LNCAP (cell line): ENCODE results near the gene ZNF275.

Source experiments
- CTCF ChIP-seq: fragments of 450-650 bp; IDR thresholded peaks from 2 replicates; pipeline ENCODE4 v1.5.1; 2017; ENCODE audit warnings: mild to moderate bottlenecking

ZNF275 gene

DNA sequence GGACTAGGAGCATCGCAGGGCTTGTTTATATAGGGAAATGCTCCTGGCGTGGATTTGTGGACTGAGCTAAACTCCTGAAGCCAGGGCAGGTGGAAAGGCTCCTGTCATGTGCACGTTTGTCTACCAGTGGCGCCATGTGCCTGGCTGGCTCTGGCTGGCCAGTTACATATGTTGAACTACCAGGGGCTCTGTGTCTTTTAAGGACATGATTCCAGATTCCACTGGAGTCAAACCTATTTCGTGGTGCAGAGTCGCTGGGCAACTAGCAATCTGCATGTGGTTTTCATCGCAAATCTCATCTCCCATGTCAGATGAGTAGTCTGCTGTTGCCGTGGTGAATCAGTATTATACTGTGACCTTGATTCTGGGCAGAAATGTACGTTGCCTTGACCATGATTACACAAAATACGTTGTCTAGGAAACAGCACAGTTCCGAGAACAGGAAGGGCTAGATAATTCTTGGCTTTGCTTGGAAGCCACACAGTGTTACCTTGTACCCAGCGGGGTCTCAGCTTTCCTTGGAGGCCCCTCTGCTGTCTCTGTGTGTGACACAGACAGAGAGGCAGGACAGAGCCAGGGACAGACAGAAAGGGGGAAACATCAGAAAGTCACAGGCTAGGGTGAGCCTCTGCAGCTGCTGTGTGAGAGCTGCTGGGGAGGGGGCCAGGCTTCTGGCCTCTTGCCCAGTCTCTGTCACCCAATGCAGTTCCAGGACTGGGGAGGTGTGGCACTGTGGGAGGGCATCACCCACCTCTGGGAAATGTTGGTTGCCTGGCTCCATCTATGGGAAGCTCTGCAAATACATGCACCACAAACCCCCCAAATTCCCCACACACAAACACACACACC lies 48.0 kb downstream of the ZNF275 start:
- no peak for TF ChIP-seq CTCF

GRCh38 chrX:153382563-153383482 lies 48.9 kb downstream of the ZNF275 start:
- no peak for TF ChIP-seq CTCF

DNA sequence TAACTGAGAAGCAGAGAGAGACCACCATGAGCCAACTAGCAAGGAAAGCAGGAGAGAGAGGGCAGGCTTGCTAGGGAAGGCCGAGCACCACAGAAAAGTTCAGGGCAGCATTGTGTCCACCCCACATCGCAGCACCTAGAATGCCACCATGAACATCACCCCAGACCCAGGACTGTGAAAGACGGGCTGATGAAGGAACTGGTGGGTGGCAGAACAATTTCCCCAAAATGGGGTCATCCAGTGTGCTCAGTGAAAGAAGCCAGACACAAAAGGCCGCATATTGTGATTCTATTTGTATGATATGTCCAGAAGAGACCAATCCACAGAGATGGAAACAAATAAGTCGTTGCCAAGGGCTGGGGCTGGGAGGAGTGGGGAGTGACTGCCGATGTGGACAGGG lies 50.4 kb downstream of the ZNF275 start:
- no peak for TF ChIP-seq CTCF

- no peak for TF ChIP-seq CTCF
Observed at GRCh38 chrX:153386097-153386496, 52.1 kb downstream of the ZNF275 start.

- no peak for TF ChIP-seq CTCF
Observed at GRCh38 chrX:153387345-153387744, 53.4 kb downstream of the ZNF275 start.

GRCh38 chrX:153387987-153388721 lies 54.2 kb downstream of the ZNF275 start:
- no peak for TF ChIP-seq CTCF
